Progenitor cell of endocrine pancreas (in vitro differentiated cells): ENCODE results near the gene ZFR. TPM values are rescaled to one million over a fixed set of nuclear protein-coding genes. Genes with fewer than 3 reads are reported as not detected.
"Not testable (repeated sequence)": the region's sequence is repeated elsewhere in the genome, so short reads cannot be mapped to it uniquely, and the experiment has no call there.

Experiments used
- DNase-seq: peaks from one replicate; pipeline ENCODE4 v3.0.0; 2021; ENCODE audit warnings: low spot score; ENCODE audit not compliant: unreplicated experiment
- H3K27ac Mint-ChIP-seq: 2 replicates; pipeline ENCODE4 v1.8.0; 2021; ENCODE audit warnings: mild to moderate bottlenecking, moderate library complexity, mixed read lengths
- H3K27me3 Mint-ChIP-seq: 2 replicates; pipeline ENCODE4 v1.8.0; 2021; ENCODE audit warnings: mixed read lengths
- H3K36me3 Mint-ChIP-seq: 2 replicates; pipeline ENCODE4 v1.8.0; 2022; ENCODE audit warnings: mixed read lengths; ENCODE audit not compliant: insufficient read depth
- H3K4me1 Mint-ChIP-seq: 2 replicates; pipeline ENCODE4 v1.8.0; 2021; ENCODE audit warnings: low read depth, mixed read lengths
- H3K4me3 Mint-ChIP-seq: 2 replicates; pipeline ENCODE4 v1.8.0; 2021; ENCODE audit warnings: low read depth, mild to moderate bottlenecking, moderate library complexity, mixed read lengths
- H3K9me3 Mint-ChIP-seq: 2 replicates; pipeline ENCODE4 v1.8.0; 2021; ENCODE audit warnings: low read depth, mixed read lengths
- CTCF ChIP-seq: fragments of 200-600 bp; sonication (generic); IDR thresholded peaks from one replicate; pipeline ENCODE4 v1.5.0; 2021; ENCODE audit warnings: antibody characterized with exemption, mild to moderate bottlenecking; ENCODE audit not compliant: unreplicated experiment
- total RNA-seq: library from RNA; stranded (reverse); gene quantifications from 2 replicates; pipeline ENCODE4 v1.2.1, GENCODE V29; 2021

Gene ZFR
- total RNA-seq, 1 donor from 2014 or later: 75.6 TPM

- Mint-ChIP-seq H3K9me3 (peaks cover 6% of the 10 kb centered on the region), H3K27me3 (no peaks in the 10 kb centered on the region), H3K36me3 (peaks cover 4% of the 10 kb centered on the region), H3K4me3 (no peak overlapping the region), H3K27ac (no peak overlapping the region), H3K4me1 (peaks cover 4% of the 10 kb centered on the region)
- DNase-seq: no peak
- TF ChIP-seq CTCF: no peak
Measured at GRCh38 chr5:32325062-32325461, 119.5 kb downstream of the ZFR start.

DNA sequence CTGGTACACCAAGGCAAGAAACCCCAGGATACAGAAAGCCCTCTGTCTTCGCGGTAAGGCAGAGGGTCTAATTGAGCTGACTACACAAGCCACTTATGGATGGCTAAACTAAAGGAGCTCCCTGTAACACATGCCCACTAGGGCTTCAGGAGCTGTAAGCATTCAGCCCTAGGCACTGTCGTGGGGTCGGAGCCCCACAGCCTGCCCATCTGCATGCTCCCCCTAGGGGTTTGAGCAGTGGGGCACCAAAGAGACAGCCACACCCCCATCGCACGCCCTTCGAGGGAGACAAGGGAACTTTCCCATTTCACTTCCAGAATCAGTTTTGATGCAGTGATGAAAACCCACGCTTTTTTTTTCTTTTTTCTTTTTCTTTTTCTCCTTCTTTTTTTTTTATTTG, 120.8 kb downstream of the ZFR start:
- Mint-ChIP-seq H3K36me3 (peaks cover 4% of the 10 kb centered on the region), H3K27me3 (no peaks in the 10 kb centered on the region), H3K27ac (no peak overlapping the region), H3K4me1 (peaks cover 4% of the 10 kb centered on the region), H3K9me3 (peaks cover 6% of the 10 kb centered on the region), H3K4me3 (no peak overlapping the region)
- no peak for TF ChIP-seq CTCF
- no peak for DNase-seq

DNA sequence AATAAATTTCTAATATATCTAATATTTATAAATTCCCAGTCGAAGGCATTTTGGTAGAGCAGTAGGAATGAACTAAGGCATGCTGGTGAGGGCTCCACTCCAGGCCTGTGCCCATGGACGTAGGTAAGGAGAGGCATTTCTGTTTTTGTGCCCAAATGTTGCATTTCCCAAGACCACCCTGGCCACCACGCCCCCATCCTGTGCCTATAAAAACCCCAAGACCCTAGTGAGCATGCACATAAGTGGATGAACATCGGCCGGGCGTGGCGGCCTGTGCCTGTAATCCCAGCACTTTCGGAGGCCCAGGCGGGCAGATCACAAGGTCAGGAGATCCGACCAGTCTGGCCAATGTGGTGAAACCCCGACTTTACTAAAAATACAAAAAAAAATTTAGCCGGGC, 121.7 kb downstream of the ZFR start:
- no peak for TF ChIP-seq CTCF
- no peak overlapping the region for H3K27ac Mint-ChIP-seq
- H3K9me3 Mint-ChIP-seq: peaks cover 6% of the 10 kb centered on the region
- no peak for DNase-seq
- H3K36me3 Mint-ChIP-seq: peaks cover 4% of the 10 kb centered on the region
- no peak overlapping the region for H3K4me3 Mint-ChIP-seq
- no peaks in the 10 kb centered on the region for H3K27me3 Mint-ChIP-seq
- peaks cover 7% of the 10 kb centered on the region for H3K4me1 Mint-ChIP-seq

DNA sequence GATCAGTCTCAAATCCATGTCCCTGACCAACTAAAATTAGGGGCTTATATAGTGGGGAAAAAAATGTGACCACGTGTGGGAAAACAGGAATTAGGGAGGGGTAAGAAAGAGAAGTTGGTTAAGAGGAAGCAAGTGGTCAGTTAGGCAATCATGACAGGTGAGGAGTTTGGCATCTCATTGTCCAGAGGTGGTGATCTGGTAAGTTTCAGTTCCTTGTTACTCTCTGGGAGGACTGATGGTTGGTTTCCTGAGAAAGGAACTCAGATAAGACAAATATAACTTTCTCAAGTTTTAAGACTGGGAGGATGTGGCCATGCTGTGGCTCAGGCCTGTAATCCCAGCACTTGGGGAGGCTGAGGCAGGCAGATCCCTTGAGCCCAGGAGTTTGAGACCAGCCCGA, 122.8 kb downstream of the ZFR start:
- not testable (repeated sequence) for H3K27ac Mint-ChIP-seq, H3K4me3 Mint-ChIP-seq, H3K27me3 Mint-ChIP-seq, H3K4me1 Mint-ChIP-seq, H3K9me3 Mint-ChIP-seq, H3K36me3 Mint-ChIP-seq, DNase-seq

DNA sequence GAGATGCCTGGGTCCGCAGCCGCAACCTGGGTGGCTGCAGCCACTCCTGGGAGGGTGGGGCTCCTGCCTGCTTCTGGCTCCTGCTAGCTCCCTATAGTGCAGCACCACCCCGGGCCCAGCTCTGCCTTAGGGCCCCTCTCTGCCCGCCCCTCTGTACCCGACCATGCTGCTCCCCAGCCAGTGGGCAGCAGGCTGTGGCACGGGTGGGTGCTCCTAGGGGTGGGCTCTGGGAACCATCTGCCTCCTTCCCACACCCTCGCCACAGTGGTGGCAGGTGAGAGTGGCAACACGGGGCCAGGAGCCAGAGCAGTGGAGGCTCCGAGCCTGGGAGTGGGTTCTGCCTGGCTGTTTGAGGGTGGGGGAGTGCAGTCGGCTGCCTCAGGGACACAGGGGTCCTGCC, 124.0 kb downstream of the ZFR start:
- Mint-ChIP-seq H3K27ac (no peak overlapping the region), H3K36me3 (peaks cover 4% of the 10 kb centered on the region), H3K4me1 (peaks cover 4% of the 10 kb centered on the region), H3K4me3 (no peak overlapping the region), H3K9me3 (peaks cover 6% of the 10 kb centered on the region), H3K27me3 (no peaks in the 10 kb centered on the region)
- DNase-seq: no peak
- no peak for TF ChIP-seq CTCF

DNA sequence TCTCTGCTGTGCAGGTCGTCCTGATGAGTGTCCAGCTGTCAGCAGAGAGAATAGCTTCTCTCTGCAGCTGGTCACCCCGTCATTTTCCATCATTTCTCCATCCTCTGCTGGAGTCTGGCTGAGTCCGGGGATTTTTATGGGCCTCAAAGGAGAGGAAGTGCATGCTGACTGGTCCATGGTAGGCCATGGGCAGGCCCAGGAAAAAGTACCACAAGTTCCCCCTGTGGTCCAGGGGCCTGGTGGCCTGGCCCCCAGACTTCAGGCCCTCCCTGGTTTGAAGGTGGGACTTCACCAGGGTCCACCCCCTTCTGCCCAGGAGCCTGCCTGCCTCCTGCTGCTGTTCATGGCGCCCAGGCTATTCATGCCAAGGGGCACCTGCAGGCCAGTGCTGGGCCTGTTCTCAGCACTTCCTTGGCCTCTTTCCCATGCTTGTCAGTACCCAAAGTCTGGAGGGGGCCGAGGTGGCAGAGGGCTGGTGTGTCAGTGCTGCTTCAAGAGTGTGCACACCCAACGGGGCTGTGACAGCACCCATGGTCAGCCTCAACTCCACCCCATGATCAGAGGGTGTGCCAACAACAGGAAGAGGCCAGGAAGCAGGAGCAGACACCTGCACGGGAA, 124.5 kb downstream of the ZFR start:
- no peaks in the 10 kb centered on the region for H3K27me3 Mint-ChIP-seq
- peaks cover 6% of the 10 kb centered on the region for H3K9me3 Mint-ChIP-seq
- H3K36me3 Mint-ChIP-seq: peaks cover 4% of the 10 kb centered on the region
- no peak for DNase-seq
- TF ChIP-seq CTCF: no peak
- H3K4me3 Mint-ChIP-seq: no peak overlapping the region
- peaks cover 7% of the 10 kb centered on the region for H3K4me1 Mint-ChIP-seq
- H3K27ac Mint-ChIP-seq: no peak overlapping the region
